HT-29 (cell line): ENCODE results near the gene ALPL. TPM values are rescaled to one million over a fixed set of nuclear protein-coding genes. Genes with fewer than 3 reads are reported as not detected.

Experiments
- DNase-seq: peaks from one replicate; pipeline ENCODE4 v3.0.0-alpha.2; 2015; ENCODE audit warnings: low spot score
- total RNA-seq: library from RNA; depleted of rRNA; stranded (reverse); fragments of >200 nt; shearing (Covaris generic); gene quantifications from 2 replicates; pipeline ENCODE4 v1.2.3, GENCODE V29; 2014

The ALPL gene
- total RNA-seq, 1 experiment from 2014 or later: not detected

DNA sequence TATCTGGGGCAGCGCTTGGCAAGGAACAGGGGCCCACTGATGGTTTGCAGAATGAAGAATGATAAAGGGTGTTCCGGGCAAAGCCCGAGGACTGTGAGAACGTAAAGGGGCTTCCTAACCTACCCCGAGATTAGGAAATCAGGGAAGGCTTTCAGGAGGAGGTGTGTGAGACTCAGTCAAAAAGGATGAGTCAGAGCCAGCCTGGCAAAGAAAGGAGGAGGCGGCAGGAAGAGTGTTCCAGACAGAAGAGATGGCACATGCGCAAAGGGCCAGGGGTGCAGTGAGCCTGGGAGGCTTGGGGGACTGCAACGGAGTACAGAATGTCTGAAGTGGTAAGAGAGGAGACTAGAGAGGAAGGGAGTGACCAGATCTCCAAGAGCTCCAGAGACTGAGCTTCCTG, 89.7 kb downstream of the ALPL start:
- no peak for DNase-seq

- DNase-seq: no peak
These were observed 90.2 kb downstream of the ALPL start for GRCh38 chr1:21599402-21599801.

- DNase-seq: no peak
These were observed 92.2 kb downstream of the ALPL start for GRCh38 chr1:21601278-21602048.

DNA sequence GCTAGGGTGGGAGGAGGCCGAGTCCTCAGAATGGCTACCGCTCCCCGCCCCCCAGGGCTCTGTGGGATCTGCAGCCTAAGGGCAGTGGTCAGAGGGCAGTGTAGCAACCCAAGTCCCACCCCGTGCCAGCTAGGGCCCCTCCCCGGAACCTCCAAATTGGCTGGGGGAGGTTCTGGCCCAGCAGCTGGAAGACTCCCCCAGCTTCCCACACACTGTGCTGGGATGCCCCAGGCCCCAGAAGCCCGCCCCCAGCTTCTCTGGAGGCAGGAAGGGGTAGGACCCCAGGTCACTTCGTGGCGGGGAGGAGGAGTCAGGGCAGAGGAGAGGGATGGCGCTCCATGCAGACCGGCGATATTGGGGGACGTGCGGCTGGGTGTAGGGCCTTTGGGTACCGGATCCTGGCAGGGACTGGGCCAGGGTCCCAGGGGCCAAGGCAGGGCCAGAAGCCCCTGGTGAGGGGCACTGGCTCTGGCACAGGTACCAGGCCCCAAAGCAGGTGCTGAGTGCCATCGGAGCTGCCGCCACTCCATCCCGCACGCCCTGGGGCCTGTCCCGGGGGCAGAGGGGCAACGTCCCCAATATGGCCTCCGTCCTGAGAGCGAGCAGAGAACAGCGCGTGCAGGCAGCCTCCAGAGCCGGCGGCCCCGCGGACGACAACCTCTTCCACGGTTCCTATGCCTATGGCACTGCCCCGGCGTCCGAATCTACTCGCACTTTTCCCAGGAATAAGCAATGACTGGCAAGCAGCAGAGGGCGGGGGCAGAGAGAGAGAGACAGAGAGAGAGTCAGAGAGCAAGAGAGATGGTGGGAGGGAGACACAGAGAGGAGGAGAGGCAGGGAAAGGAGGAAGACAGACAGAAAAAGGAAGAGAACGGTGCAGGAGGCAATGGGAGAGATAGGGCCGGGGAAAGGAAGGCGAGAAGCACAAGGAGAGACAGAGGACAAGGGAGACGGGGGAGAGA, 94.2 kb downstream of the ALPL start:
- DNase-seq: no peak

- DNase-seq: no peak
These were observed 95.2 kb downstream of the ALPL start for GRCh38 chr1:21604208-21604957.

DNA sequence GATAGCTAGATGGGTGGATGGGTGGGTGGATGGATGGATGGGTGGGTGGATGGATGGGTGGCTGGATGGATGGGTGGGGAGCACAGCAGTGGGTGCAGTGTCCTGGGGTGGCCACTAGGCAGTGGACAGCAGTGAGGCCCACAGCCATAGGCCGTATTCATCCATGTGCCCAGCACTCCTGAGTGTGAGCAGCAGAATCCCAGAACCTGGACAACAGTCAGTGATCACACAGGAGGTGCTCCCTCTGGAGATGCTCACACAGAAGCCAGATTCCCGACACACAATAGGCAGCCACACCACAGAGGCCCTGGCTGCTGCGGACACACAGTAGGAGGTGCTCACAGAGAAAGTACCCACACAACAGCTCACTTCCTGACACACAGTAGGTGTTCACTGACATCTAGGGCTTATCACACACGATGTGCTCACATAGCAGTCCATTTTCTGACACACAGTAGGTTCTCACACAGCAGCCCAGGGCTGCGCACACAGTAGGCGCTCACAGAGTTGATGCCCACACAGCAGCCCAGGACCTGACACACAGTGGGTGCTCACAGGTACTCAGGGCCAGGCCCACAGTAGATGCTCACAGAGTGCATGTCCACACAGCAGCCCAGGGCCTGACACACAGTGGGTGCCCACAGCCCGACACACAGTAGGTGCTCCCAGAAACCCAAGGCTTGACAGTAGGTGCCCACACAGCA, 95.9 kb downstream of the ALPL start:
- no peak for DNase-seq

DNA sequence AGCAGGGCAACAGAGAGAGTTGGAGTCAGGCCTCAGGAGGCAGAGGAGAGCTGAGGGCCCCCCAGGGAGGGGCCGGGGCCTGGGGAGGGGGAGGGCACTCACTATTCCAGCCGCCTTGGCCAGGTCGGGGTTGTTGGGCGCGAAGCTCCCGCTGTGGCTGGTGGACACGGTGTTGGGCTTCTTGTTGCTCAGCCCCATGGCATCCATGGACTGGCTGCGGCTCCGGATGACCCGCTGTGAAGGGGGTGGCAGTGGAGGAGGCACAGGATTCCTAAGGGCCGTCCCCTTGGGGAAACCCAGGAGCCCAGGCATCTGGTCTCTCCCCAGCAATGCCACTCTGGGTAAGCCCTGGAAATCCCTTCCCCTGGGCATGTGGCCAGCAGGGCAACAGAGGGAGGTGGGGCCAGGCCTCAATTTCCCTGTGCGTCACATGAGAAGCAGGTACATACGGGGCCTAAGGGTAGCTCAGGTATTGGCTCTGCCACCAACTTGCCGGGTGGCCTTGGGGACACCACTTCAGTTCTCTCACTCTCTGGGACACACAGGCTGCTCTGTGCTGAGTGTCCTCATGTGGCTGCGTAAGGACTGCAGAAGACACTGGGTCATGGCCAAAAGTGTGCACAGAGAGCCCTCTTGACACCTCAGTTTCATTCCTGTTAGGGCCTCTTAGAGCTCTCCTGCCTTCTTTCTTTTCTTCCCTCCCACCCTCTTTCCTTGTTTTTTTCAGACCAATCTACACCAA, 96.9 kb downstream of the ALPL start:
- no peak for DNase-seq

- DNase-seq: peak; percentile 98
These were observed 98.6 kb downstream of the ALPL start for GRCh38 chr1:21607549-21608529.

DNA sequence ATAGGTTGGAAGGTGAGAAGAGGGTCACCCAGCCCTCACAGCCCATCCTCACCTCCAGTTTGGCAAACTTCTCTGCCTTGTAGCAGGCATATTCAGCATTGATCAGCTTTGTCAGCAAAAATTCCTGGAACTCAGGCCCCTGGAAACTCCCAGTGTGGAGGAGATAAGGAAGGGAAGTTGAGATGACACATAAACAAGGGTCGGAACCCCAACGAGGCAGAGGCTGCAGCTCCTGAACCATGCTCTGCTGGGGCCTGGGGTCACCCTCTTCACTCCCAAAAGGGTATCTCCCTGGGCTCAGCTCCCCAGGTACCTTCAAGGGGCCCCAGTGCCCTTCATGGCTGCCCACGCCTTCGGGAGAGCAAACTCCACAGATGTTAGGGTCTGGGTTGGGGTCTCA, 99.6 kb downstream of the ALPL start:
- DNase-seq: no peak

GRCh38 chr1:21610027-21610426, 100.8 kb downstream of the ALPL start:
- no peak for DNase-seq

DNA sequence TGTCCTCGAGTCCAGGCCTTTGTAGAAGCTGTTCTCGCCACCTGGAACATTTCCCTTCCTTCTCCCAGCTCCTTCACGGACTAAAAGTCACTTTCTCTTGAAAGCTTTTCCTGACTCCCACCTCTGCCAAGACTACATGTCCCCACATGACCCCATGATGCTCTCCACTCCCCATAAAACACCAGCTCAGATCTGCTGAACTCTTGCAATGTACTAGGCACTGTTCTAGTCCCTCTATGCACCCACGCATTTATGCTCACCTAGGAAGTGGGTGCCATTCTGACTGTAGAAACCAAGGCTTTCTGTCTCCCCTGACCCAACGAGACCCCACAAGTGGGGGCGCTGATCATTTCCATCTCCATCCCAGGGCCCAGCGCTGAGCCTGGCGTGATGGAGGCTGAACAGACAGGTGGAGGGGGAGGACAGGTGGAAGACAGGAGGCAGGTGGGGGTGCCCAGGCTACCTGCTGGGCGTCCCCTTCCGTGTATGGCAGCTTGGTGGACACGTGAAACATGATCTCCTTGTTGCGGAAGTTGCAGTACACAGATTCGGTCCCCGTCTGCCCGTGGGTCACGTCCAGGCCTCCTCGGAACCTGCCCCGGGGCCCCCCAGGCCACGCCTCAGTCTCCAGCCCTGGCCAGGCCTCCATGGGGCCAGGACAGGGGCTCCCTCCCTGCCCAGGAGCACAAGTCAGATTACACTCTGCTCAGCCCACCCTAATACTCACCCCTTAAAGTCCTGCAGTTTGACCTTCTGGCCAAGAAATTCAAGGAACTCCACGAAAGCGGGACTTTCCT, 102.0 kb downstream of the ALPL start:
- no peak for DNase-seq

- no peak for DNase-seq
These were observed 102.8 kb downstream of the ALPL start for GRCh38 chr1:21612057-21612456.

- DNase-seq: no peak
These were observed 104.0 kb downstream of the ALPL start for GRCh38 chr1:21613072-21613867.

DNA sequence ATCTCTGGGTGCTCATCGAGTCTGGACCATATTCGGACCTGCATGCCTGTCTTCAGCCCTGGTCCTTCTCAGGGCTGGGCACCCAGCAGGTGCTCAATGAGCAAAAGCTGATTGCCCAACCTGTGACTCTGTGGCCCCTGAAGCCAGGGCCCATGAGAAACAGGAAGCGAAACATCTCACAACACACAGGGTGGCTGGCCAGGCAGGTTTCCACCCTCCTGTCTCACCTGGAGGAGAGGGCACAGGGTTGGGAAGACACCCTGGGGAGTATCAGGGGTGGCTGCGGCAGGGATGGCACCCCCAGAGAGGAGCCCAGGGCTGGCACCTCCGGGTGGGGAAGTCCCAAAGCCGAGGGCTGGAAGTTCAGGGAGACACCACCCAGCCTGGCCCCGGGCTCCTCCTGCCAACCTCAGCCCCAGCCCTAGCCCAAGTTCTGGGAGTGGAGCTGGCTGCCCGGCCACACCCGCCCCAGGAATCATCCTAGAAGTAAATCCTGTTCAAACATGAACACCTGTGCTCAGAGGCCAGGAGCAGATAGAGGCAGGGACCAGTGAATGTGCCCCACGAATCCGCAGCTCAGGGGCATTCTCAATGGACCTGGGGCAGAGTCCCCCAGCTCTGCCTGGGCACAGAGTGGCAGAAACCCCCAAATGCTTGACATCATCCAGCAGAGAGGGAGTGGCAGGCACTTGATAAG, 105.3 kb downstream of the ALPL start:
- DNase-seq: no peak

- no peak for DNase-seq
These were observed 107.1 kb downstream of the ALPL start for GRCh38 chr1:21616372-21616771.

GRCh38 chr1:21617126-21617738, 108.0 kb downstream of the ALPL start:
- no peak for DNase-seq

GRCh38 chr1:21618059-21618458, 108.8 kb downstream of the ALPL start:
- no peak for DNase-seq
